Heart left ventricle (tissue), 16 donors: ENCODE data around the gene STK32C. TPM values are rescaled to one million over a fixed set of nuclear protein-coding genes. Genes with fewer than 3 reads are reported as not detected.

Source experiments
- ATAC-seq, 4 donors: fragments of 200-7000 bp; cut with Tn5 transposase; one replicate each; pipeline ENCODE4 v1.9.1; 2020 to 2022; ENCODE audit warnings: moderate library complexity in 4 of 4, mild to moderate bottlenecking in 3 of 4, moderate number of reproducible peaks in 1 of 4
- DNase-seq, 5 donors: peaks; one replicate each; pipeline ENCODE4 v3.0.0-alpha.2; 2020
- H3K27ac ChIP-seq, 12 donors: fragments of 200-600 bp; sonication (generic) in 4 of 12; one replicate each; pipeline versions ENCODE4 v1.5.0 to v1.8.0; 2016 to 2022; ENCODE audit warnings: mild to moderate bottlenecking in 2 of 12
- H3K27me3 ChIP-seq, 9 donors: fragments of 200-600 bp; sonication (generic) in 2 of 9; one replicate each; pipeline versions ENCODE4 v1.5.1 to v1.8.0; 2016 to 2022; ENCODE audit warnings: mild to moderate bottlenecking in 3 of 9
- H3K36me3 ChIP-seq, 9 donors: fragments of 200-600 bp; sonication (generic) in 2 of 9; one replicate each; pipeline versions ENCODE4 v1.5.0 to v1.8.0; 2018 to 2022; ENCODE audit warnings: mild to moderate bottlenecking in 2 of 9
- H3K4me1 ChIP-seq, 12 donors: fragments of 200-600 bp; sonication (generic) in 4 of 12; one replicate each; pipeline versions ENCODE4 v1.5.0 to v1.8.0; 2016 to 2022; ENCODE audit warnings: mild to moderate bottlenecking in 3 of 12
- H3K4me3 ChIP-seq, 12 donors: fragments of 200-600 bp; sonication (generic) in 4 of 12; one replicate each; pipeline versions ENCODE4 v1.5.0 to v1.8.0; 2017 to 2022; ENCODE audit warnings: mild to moderate bottlenecking in 9 of 12, moderate library complexity in 4 of 12
- H3K9me3 ChIP-seq, 12 donors: fragments of 200-600 bp; sonication (generic) in 4 of 12; one replicate each; pipeline versions ENCODE4 v1.5.0 to v1.8.0; 2016 to 2022; ENCODE audit warnings: mild to moderate bottlenecking in 1 of 12
- CTCF ChIP-seq, 12 donors: fragments of 200-600 bp; sonication (generic) in 4 of 12; IDR thresholded peaks; one replicate each; pipeline versions ENCODE4 v1.5.0 to v1.8.0; 2018 to 2022; ENCODE audit warnings: antibody characterized with exemption in 12 of 12, mild to moderate bottlenecking in 5 of 12
- POLR2A ChIP-seq, 2 donors: fragments of 450-650 bp; IDR thresholded peaks; one replicate each; pipeline ENCODE4 v1.6.1; 2017; ENCODE audit warnings: antibody characterized with exemption in 2 of 2, mild to moderate bottlenecking in 2 of 2, moderate library complexity in 2 of 2
- WGBS, 4 donors: extraction: QIAGEN DNeasy Blood & Tissue Kit in 2 of 4; methylation state at CpG; one replicate each; pipeline versions ENCODE4 v1.1.5 to v1.1.7; 2013 to 2018; 5-methylcytosine and 5-hydroxymethylcytosine counted together
- intact Hi-C, 10 donors: fragments of 100-400 bp; cut with DNase I; formaldehyde crosslinking; loops; one replicate each; pipeline versions ENCODE4 v1.11.1 to v1.14.2; 2022
- polyA plus RNA-seq, 2 donors: library from polyadenylated mRNA; stranded (reverse); fragments of 200-250 nt; gene quantifications; one replicate each; pipeline ENCODE4 v1.2.3, GENCODE V29; 2013
- total RNA-seq, 9 donors: library from RNA; depleted of rRNA in 2 of 9; stranded (reverse); fragments of >200 nt in 2 of 9; fragmentation: NEBNext Ultra II Directional in 3 of 9; extraction: Animal tissue kit (Norgen Biotek cat#: 25700) in 3 of 9; gene quantifications; one replicate each; pipeline versions ENCODE4 v1.1.0 to v1.2.4, GENCODE V29; 2016 to 2023
- donor health status: ischemic (EF 13 %, LVEDD 7.1; RV severe dilation, severe dysfunction).
- donor health status: healthy with polysubstance abuse.
- donor health status: DM: no; HTN: yes; CAD: no.
- donor health status: DM: no; HTN: no; CAD: no.
- donor health status: ischemic (EF 25% LVEDD 6.9; RV normal size, moderate dysfunction).
- donor health status: ischemic (EF 25% LVEDD 5.7; RV mildly dilated, moderate dysfunction).
- donor health status: healthy.
- donor health status: DM: yes; HTN: yes; CAD: no.
- donor health status: ischemic (EF 35%, LVEDD 5.7; RV mildly dilated, moderate dysfunction).
- donor health status: nonischemic (EF 11% LVEDD 7.7; RV severe dilation, severe dysfunction).
- donor health status: DM: yes; HTN: yes; CAD: no.
- donor health status: PGD.
- donor health status: ischemic (EF 29% LVEDD 5.4; RV normal size, mild dysfunction).
- donor health status: nonischemic (EF 23%, LVEDD 6.1; RV moderate dilation, normal function).

STK32C gene
- total and polyA plus RNA-seq, 11 donors = 3.8 to 9.8 (median 6.2) TPM

GRCh38 chr10:132200344-132201110 lies 107.2 kb downstream of the STK32C start:
- Histone ChIP-seq H3K9me3 (no peaks in the 10 kb centered on the region), H3K27ac (no peak overlapping the region), H3K4me1 (no peaks in the 10 kb centered on the region), H3K27me3 (no peaks in the 10 kb centered on the region), H3K36me3 (peaks cover 0 to 8% (median 0%) of the 10 kb centered on the region in 9 donors), H3K4me3 (no peak overlapping the region)
- TF ChIP-seq POLR2A (IDR thresholded peaks at IDR 0.05) (no peak), CTCF (IDR thresholded peaks at IDR 0.05) (no peak)
- 90 to 93% (median 92%) methylated on average over 15 to 35 of the region's 35 CpGs for WGBS, 4 donors
- ATAC-seq (no peak), DNase-seq (peak in 2 of 5 donors; percentile 21 to 59)
- intact Hi-C loops = no loop called here

- H3K36me3 ChIP-seq = peaks cover 0 to 8% (median 0%) of the 10 kb centered on the region in 9 donors
- ATAC-seq = no peak
- no peaks in the 10 kb centered on the region for H3K4me1 ChIP-seq
- peak in 3 of 5 donors; percentile 12 to 54 (median 23) for DNase-seq
- H3K27ac ChIP-seq = no peak overlapping the region
- 68 to 90% (median 90%) methylated on average over 3 to 16 of the region's 16 CpGs for WGBS, 4 donors
- H3K27me3 ChIP-seq = no peaks in the 10 kb centered on the region
- intact Hi-C loops = no loop called here
- no peaks in the 10 kb centered on the region for H3K9me3 ChIP-seq
- no peak overlapping the region for H3K4me3 ChIP-seq
- TF ChIP-seq POLR2A (IDR thresholded peaks at IDR 0.05) = no peak
- TF ChIP-seq CTCF (IDR thresholded peaks at IDR 0.05) = no peak
These were observed 107.9 kb downstream of the STK32C start for GRCh38 chr10:132199854-132200311.

GRCh38 chr10:132199268-132199853 lies 108.4 kb downstream of the STK32C start:
- TF ChIP-seq POLR2A (IDR thresholded peaks at IDR 0.05) = no peak
- no peak for TF ChIP-seq CTCF (IDR thresholded peaks at IDR 0.05)
- WGBS, 4 donors = 68 to 88% (median 84%) methylated on average over 3 to 11 of the region's 11 CpGs
- no peak for ATAC-seq
- Histone ChIP-seq H3K4me3 (no peak overlapping the region), H3K4me1 (peaks cover 0 to 2% (median 0%) of the 10 kb centered on the region in 12 donors), H3K9me3 (no peaks in the 10 kb centered on the region), H3K27ac (no peak overlapping the region), H3K27me3 (no peaks in the 10 kb centered on the region), H3K36me3 (peaks cover 0 to 8% (median 0%) of the 10 kb centered on the region in 9 donors)
- peak in 2 of 5 donors; percentile 22 to 52 for DNase-seq
- intact Hi-C loops = no loop called here
